Measurements from ENCODE around the gene PAK5.
"Not testable (repeated sequence)": the region's sequence is repeated elsewhere in the genome, so short reads cannot be mapped to it uniquely, and the experiment has no call there.

The PAK5 gene

DNA sequence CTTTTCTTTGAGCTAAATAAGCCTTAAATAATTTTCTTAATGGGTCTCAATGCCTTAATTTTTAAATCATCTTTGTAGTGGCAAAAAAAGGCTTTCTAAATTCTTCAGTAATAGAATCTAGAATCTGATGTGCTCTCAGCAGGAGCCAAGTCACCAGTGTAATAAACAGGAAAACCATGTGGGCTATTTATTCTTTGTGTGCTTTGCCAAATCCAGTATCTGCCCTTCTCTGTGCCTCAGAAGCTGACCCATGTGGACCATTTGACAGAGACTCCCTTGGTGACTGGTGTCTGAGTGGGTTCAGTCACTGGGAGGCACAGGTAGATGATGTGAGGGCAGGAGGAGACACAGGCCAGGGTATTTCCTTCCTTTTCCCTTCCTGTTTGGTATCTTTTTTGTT is 152.9 kb downstream of the PAK5 start:
- no peak for DNase-seq (ENCODE audit: low read depth in 2 of 2)

DNA sequence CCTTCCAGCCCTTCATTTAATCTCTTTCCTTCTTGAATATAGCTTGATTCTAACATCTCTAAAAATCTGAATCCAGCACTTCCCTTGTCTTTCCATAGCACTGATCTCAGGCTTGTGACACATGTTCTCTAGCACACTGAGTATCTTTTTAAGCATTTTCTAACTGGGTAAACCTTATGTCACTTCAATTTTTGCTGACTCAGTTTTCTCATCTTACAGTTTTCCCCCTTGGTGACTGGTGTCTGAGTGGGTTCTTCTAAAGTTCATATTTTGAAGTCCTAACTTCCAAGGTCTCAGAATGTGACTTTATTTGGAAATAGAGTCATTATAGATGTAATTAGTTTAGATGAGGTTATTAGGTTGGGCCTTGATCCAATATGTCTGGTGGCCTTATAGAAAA is 153.9 kb downstream of the PAK5 start:
- no peak for DNase-seq (ENCODE audit: low read depth in 2 of 2)

GRCh38 chr20:9677100-9677623 is 161.7 kb downstream of the PAK5 start:
- DNase-seq (ENCODE audit: low read depth in 2 of 2), result no peak

GRCh38 chr20:9672981-9673380 is 165.9 kb downstream of the PAK5 start:
- DNase-seq (ENCODE audit: low read depth in 2 of 2), result no peak

DNA sequence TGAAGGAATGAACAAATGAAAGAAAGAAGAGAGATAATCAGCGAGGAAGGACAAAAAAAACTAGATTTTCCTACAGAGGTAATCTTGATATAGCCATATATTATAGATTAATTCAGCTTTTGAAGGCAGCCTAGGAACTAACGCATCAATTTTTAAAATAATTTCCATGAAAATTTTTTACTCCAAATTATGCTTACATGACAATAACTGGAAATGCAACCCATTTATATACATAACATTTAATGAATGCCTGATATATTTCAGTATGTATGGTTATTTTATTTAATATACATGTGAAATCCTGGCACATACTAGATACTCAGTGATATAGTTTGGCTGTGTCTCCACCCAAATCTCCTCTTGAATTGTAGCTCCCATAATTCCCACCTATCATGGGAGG is 166.8 kb downstream of the PAK5 start:
- DNase-seq (ENCODE audit: low read depth in 2 of 2), result no peak

DNA sequence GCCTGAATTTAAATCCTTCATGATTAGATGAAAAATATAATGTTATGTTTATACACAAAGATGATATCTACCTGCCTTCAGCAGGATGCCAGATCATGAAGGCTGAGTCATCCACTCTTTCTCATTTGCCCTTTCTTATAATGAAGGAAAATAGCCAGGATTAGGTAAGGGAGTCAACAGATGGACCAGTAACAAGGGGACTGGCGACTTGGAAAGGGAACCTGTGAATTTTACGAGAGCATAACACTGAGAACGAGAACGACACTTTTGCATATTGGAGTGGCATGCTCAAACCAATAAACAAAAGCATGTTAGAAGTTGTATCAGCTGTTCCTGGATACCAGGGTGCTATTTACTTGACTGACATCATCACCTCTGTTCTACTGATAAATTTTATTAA is 170.5 kb downstream of the PAK5 start:
- no peak for DNase-seq (ENCODE audit: low read depth in 2 of 2)

DNA sequence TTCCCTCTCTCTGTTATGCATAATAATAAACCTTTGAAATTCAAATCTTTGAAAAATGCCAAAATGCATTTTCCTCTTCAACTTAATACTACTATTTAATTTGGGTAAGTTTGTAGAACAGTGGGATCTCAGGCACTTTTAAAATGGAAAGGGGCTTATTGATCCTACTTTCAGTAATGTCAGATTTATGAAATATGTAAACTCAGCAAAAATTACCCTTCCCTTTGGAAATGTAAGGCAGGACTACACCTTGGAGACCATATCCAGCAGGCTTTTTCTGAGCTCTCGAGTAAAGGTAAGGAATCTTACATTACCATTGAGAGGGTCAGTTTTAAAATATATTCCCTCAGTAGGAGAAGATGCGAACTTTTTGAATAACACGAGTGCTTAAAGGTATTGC is 175.5 kb downstream of the PAK5 start:
- DNase-seq (ENCODE audit: low read depth in 2 of 2), result no peak

DNA sequence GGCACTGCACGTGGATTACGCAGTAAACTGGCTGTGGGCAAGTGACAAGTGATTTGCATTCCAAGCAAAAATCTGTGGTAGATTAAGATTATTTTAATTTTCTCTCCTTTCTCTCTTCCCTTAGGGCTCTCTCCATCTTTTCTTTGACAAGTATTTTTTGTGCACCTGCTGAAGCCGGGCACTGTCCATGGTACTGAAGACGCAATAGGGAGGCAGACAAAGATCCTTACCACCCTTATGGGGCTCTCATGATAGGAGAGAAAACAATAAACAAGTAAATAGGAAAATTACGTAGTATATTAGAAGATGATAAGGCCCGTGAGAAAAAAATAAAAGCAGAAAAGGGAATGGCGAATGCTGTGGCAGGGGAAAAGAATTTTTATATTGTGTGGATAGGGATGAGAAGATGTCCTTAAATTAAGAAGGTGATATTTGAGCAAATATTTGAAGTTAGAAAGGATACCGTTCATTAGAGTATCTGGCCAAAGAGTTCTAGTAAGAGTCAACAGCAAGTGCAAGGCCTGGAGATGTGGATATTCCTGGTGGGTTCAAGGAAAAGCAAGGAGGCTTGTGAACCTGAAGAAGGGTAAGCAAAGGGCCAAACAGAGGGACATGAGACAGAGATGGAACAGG is 178.5 kb downstream of the PAK5 start:
- DNase-seq (ENCODE audit: low read depth in 2 of 2), result no peak

GRCh38 chr20:9647741-9648140 is 191.1 kb downstream of the PAK5 start:
- DNase-seq (ENCODE audit: low read depth in 2 of 2), result no peak

DNA sequence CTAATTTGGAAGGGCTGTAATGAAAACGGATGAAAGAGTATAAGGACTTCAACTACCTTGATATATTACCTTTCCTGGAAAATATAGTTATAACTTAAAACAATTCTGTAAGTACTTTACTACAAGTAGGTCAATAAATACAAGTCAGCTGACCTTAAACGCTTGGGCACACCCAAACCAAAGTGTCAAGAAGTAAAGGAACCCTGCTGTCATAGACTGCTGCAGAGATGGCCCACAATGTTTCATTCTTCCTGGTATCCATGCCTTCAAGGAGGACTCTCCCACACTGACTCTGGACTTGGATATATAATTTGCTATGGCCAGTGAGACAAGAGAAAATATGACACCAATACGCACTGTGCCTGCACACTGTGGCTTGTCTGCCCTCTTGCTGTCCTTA is 192.5 kb downstream of the PAK5 start:
- DNase-seq (ENCODE audit: low read depth in 2 of 2), result no peak

DNA sequence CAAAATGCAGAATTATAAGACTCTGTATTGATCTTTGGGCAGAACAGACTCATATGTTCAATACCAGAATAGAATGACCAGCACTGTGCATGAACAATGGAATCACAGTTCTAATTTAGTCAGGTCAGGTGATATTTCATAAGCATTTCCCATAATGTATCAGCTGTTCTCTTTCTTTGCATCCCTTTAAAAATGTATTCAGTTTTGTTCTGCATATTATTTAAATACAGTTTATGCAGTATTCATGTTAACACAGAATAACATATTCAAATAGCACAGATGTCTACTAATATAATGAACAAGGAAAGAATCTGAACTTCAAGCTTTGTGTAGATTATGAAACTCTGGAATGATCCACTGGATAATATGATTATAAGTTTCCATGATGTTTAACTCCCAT is 196.0 kb downstream of the PAK5 start:
- no peak for DNase-seq (ENCODE audit: low read depth in 2 of 2)

GRCh38 chr20:9641499-9642000 is 197.3 kb downstream of the PAK5 start:
- not testable (repeated sequence) for DNase-seq (ENCODE audit: low read depth in 2 of 2)

- DNase-seq (ENCODE audit: low read depth in 2 of 2), result no peak
Measured at GRCh38 chr20:9637889-9638288, 201.0 kb downstream of the PAK5 start.

DNA sequence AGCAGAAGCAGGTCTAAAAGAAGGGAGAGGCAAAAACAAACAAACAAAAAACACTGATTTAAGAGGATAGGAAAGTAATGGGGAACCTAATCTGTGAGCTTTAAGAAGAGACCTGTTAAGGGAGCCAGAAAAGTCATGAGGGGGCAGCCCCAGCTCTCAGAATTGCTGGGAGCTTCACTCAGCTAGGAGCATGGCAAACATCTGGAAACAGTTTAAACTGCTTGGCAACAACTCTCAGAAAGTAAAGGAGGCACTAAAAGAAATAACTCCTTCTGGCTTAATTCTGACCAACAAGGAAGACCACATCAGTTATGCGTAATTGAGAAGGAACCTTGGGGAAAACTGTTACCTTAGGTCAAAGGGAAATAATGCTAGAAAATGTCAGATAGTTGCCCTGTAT is 203.1 kb downstream of the PAK5 start:
- DNase-seq (ENCODE audit: low read depth in 2 of 2), result no peak

DNA sequence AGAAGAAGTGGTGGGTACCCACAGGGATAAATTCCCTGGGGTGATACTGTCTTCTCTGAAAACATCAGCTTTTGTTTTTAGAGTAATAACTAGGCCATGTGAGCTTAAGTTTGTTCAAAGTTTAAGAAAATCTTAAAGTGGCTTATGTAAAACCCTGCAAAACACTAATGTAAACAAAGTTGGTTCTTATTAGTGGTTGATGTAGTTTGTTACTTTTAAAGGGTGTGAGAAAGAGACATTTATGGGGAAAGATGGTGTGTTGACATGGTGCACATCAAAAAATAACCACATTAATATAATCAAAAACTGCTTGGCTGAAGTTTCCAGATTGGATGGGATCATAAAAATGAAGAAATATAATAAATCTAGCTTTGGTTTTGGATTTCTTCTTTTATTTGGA is 204.5 kb downstream of the PAK5 start:
- no peak for DNase-seq (ENCODE audit: low read depth in 2 of 2)

- DNase-seq (ENCODE audit: low read depth in 2 of 2), result no peak
Measured at GRCh38 chr20:9632991-9633390, 205.9 kb downstream of the PAK5 start.

GRCh38 chr20:9632265-9632664 is 206.6 kb downstream of the PAK5 start:
- no peak for DNase-seq (ENCODE audit: low read depth in 2 of 2)

DNA sequence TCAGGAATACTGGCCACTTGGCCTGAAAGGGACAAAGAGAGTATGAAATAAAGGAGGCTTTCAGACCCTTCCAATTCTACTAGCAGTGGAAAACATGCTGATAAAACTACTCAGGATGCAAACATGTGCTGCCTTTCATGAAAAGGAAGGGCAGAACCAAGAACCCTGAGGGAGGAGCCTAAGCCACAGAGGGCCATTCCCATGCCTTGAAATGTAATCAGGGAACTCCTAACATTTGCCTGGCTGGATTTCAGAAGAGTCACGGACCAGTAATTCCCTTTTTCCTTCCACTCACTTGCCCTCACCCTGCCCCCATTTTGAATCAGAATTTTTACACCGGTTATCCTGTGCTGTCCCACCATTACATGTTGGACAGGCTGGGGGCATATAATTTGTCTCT is 208.3 kb downstream of the PAK5 start:
- no peak for DNase-seq (ENCODE audit: low read depth in 2 of 2)

DNA sequence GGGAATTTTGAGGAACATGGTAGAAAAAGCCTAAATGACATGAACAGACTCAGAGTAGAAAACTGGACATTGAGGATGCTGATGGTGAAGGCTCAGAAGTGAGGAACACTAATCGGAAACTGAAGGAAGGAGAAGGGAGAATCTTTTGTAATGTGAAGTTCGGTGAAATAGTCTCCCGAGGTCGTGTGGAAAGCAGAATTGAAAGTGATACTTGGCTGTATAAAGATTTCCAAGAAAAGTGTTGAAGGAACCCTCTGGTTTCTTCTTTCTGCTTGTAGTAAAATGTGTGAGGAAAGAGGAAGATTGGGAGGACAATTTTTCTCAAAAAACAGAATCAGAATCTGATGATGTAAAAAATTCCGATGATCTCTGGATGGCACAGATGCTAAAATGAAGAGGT is 209.0 kb downstream of the PAK5 start:
- DNase-seq (ENCODE audit: low read depth in 2 of 2), result no peak

- DNase-seq (ENCODE audit: low read depth in 2 of 2), result no peak
Measured at GRCh38 chr20:9628589-9628988, 210.3 kb downstream of the PAK5 start.

DNA sequence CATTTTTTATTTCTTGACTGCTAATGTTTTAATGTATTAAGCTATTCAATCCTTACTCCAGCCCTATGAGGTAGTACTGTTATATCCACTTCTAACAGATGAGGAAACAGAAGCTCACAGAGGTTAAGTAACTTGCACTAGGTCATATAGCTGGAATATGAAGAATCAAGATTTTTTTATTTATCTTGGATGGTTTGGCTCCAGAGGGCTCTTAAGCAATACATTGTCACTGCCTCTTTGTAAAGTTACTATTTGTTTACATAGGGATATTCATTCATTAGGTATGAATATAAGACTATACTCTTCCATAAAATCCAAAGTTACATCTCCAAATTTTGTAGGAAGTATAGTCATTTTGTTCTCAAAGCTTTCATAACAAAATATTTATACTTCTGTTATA is 210.7 kb downstream of the PAK5 start:
- DNase-seq (ENCODE audit: low read depth in 2 of 2), result no peak

DNA sequence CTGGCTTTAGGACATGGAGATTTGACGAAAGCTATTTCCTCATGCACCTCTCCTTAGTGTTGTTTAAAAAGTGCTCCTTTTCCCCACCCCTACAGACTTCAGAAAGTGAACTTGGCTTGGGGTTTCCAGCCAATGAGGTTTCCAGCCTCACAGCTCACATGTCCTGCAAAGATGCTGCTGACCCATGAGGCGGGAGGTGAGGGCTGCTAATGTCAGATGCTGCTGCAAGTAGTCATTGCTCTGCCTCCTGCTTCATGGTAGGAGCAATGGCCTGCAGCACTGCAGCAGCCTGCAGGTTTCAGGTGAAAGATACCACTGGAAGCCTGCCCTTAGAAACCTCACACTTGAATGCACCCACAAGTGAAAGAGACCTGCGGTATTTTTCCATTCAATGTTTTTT is 211.7 kb downstream of the PAK5 start:
- no peak for DNase-seq (ENCODE audit: low read depth in 2 of 2)

GRCh38 chr20:9626357-9626756 is 212.5 kb downstream of the PAK5 start:
- DNase-seq (ENCODE audit: low read depth in 2 of 2), result no peak

DNA sequence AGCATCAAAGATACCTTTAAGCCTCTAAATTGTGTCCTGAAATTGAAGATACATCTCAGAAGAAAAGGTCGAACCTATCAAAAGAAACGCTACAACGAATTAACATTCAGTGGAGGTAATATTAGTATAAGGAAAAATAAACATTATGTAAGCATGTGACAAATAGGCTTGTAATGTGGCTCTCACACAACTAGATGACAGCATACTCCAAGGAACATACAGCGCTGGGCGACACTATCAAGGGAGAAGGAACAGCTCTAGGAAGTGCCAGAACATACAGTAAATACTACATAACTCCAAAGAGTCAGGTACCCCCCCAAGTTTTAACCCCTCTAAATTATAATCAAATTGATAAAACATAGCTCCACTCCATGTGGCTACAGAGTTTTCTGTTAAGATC is 220.9 kb downstream of the PAK5 start:
- no peak for DNase-seq (ENCODE audit: low read depth in 2 of 2)
